Body of pancreas (tissue), 4 donors: ENCODE results near the gene PRPF8.
A peak's percentile ranks its signal among the peaks of the same experiment; 100 is the strongest.

Experiments
- POLR2A ChIP-seq, 3 donors: fragments of 450-650 bp; IDR thresholded peaks; one replicate each; pipeline ENCODE4 v1.6.1; 2016; ENCODE audit warnings: antibody characterized with exemption in 3 of 3, mild to moderate bottlenecking in 2 of 3
- TF ChIP-seq, protein P1 (sequence below), 7 experiments: fragments of 450-650 bp in 4 of 7; fragments of 200-600 bp in 3 of 7; sonication (generic) in 3 of 7; IDR thresholded peaks; one replicate each; pipeline ENCODE4 v1.5.1; 2016 to 2019; ENCODE audit warnings: antibody characterized with exemption in 7 of 7

DNA sequence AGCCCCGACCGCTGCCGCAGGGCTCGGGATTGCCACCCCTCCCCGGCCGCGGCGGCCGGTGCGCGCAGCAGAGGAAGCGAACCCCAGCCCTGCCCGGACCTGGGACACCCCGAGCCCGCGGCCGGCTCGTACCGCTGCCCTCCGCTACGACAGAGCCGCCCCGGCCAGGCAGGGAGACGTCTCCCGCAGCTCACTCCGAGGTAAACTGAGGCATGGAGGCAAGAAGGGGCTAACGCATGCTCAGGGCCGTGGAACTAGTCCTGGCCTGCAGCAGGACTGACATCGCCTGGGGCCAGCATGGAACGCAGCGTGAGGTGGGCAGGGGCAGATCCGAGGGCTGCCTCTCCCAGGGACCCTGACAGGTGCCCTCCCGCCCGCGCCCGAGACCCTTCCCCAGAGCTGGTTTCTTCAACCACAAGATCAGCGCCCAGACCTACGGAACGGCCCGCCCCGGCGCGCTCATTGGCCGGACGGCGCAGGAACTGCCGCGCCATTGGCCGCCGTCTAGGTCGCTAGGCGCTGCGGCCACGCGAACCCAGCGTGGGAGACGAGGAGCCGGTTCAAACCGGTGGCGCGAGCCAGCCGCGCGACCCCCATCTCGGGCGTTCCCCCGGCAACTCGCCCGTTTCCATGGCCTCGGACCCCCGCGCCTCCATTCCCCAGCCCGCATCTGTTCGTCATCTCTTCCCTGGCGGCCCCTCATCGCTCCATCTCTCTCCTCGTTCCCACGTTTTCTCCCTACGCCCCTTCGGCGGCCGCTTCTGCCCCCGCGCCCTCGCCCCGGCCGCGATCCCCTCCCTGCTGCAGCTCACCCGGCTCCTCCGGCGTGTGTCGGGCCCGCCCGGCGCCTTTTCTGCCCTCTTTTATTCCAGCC is 56.4 kb downstream of the PRPF8 start, which contains the start of gene SLC43A2:
- TF ChIP-seq, protein P1, sequence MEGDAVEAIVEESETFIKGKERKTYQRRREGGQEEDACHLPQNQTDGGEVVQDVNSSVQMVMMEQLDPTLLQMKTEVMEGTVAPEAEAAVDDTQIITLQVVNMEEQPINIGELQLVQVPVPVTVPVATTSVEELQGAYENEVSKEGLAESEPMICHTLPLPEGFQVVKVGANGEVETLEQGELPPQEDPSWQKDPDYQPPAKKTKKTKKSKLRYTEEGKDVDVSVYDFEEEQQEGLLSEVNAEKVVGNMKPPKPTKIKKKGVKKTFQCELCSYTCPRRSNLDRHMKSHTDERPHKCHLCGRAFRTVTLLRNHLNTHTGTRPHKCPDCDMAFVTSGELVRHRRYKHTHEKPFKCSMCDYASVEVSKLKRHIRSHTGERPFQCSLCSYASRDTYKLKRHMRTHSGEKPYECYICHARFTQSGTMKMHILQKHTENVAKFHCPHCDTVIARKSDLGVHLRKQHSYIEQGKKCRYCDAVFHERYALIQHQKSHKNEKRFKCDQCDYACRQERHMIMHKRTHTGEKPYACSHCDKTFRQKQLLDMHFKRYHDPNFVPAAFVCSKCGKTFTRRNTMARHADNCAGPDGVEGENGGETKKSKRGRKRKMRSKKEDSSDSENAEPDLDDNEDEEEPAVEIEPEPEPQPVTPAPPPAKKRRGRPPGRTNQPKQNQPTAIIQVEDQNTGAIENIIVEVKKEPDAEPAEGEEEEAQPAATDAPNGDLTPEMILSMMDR (IDR thresholded peaks at IDR 0.05), result no peak
- TF ChIP-seq POLR2A (IDR thresholded peaks at IDR 0.05), result peak in 2 of 3 donors; percentile 65 to 73
